Smooth muscle cell (in vitro differentiated cells): Measurements from ENCODE around the gene TVP23A. TPM values are rescaled to one million over a fixed set of nuclear protein-coding genes. Genes with fewer than 3 reads are reported as not detected.

Source experiments
- DNase-seq: peaks from one replicate; lab custom pipeline; 2025; ENCODE audit not compliant: unreplicated experiment; lab: John Stamatoyannopoulos, UW
- H2AFZ ChIP-seq: fragments of 200-600 bp; sonication (generic); 2 replicates; pipeline ENCODE4 v1.6.0; 2016; ENCODE audit warnings: antibody characterized with exemption, low read depth, mild to moderate bottlenecking
- H3F3A ChIP-seq: fragments of 200-600 bp; sonication (generic); 2 replicates; pipeline ENCODE4 v1.6.0; 2017; ENCODE audit warnings: antibody characterized with exemption, low read depth
- H3K27ac ChIP-seq: fragments of 200-600 bp; sonication (generic); 2 replicates; pipeline ENCODE4 v1.5.1; 2016; ENCODE audit warnings: low read depth, mild to moderate bottlenecking
- H3K27me3 ChIP-seq: fragments of 200-600 bp; sonication (generic); 2 replicates; pipeline ENCODE4 v1.6.1; 2016; ENCODE audit warnings: low read depth, mild to moderate bottlenecking
- H3K36me3 ChIP-seq: fragments of 200-600 bp; sonication (generic); 2 replicates; pipeline ENCODE4 v1.5.1; 2016; ENCODE audit warnings: low read depth
- H3K4me1 ChIP-seq: fragments of 200-600 bp; sonication (generic); 2 replicates; pipeline ENCODE4 v1.5.1; 2016; ENCODE audit warnings: low read depth
- H3K4me2 ChIP-seq: fragments of 200-600 bp; sonication (generic); 2 replicates; pipeline ENCODE4 v1.6.0; 2016; ENCODE audit warnings: mild to moderate bottlenecking
- H3K4me3 ChIP-seq: fragments of 200-600 bp; sonication (generic); 2 replicates; pipeline ENCODE4 v1.5.1; 2016; ENCODE audit warnings: mild to moderate bottlenecking
- H3K79me2 ChIP-seq: fragments of 200-600 bp; sonication (generic); 2 replicates; pipeline ENCODE4 v1.6.0; 2016; ENCODE audit warnings: low read depth, mild to moderate bottlenecking
- H3K9ac ChIP-seq: fragments of 200-600 bp; sonication (generic); 2 replicates; pipeline ENCODE4 v1.6.0; 2016; ENCODE audit warnings: low read depth
- H3K9me3 ChIP-seq: fragments of 200-600 bp; sonication (generic); replicated peaks from 2 replicates; pipeline ENCODE4 v1.5.1; 2016; ENCODE audit warnings: low read depth
- H4K20me1 ChIP-seq: fragments of 200-600 bp; sonication (generic); 2 replicates; pipeline ENCODE4 v1.6.0; 2016; ENCODE audit warnings: low read depth
- CTCF ChIP-seq: fragments of 200-600 bp; sonication (generic); IDR thresholded peaks from 2 replicates; pipeline ENCODE4 v1.5.1; 2017; ENCODE audit warnings: borderline replicate concordance, mild to moderate bottlenecking, antibody characterized with exemption; ENCODE audit not compliant: insufficient read depth, poor library complexity, severe bottlenecking
- WGBS: methylation state at CpG from one replicate; pipeline ENCODE4 v1.1.7; 2016; ENCODE audit warnings: low lambda C conversion rate; 5-methylcytosine and 5-hydroxymethylcytosine counted together
- polyA plus RNA-seq: library from polyadenylated mRNA; unstranded; fragments of >200 nt; fragmentation: Nextera tagmentation; extraction: Ambion mirVana; gene quantifications from 2 replicates; pipeline ENCODE4 v1.2.1, GENCODE V29; 2016
- total RNA-seq: library from RNA; depleted of rRNA; stranded (reverse); fragments of >200 nt; gene quantifications from 2 replicates; pipeline ENCODE4 v1.2.3, GENCODE V29; 2014

The TVP23A gene
- total and polyA plus RNA-seq, 2 experiments from 2014 or later, result 0.13 to 0.45 TPM

GRCh38 chr16:10820546-10820945 lies 2.0 kb upstream of the TVP23A start:
- WGBS, result 60% methylated on average over 1 of the region's 1 CpG

GRCh38 chr16:10817514-10817913 lies 1.1 kb downstream of the TVP23A start:
- no peak overlapping the region for H3K4me3 ChIP-seq
- no peak for DNase-seq
- no peaks in the 10 kb centered on the region for H3F3A ChIP-seq
- no peaks in the 10 kb centered on the region for H3K36me3 ChIP-seq
- H3K4me1 ChIP-seq, result no peaks in the 10 kb centered on the region
- no peaks in the 10 kb centered on the region for H3K79me2 ChIP-seq
- H3K27ac ChIP-seq, result no peak overlapping the region
- H4K20me1 ChIP-seq, result no peaks in the 10 kb centered on the region
- H2AFZ ChIP-seq, result no peak overlapping the region
- no peak overlapping the region for H3K9ac ChIP-seq
- TF ChIP-seq CTCF, result no peak
- no peaks in the 10 kb centered on the region for H3K9me3 ChIP-seq
- 95% methylated on average over 1 of the region's 1 CpG for WGBS
- no peak overlapping the region for H3K4me2 ChIP-seq
- peaks cover 4% of the 10 kb centered on the region for H3K27me3 ChIP-seq

More at GRCh38 chr16:10820546-10820945, 2.0 kb upstream of the TVP23A start:
- no peak for TF ChIP-seq CTCF
- H3K9ac ChIP-seq, result no peak overlapping the region
- H3K4me2 ChIP-seq, result no peak overlapping the region
- no peaks in the 10 kb centered on the region for H3K4me1 ChIP-seq
- DNase-seq, result no peak
- peaks cover 4% of the 10 kb centered on the region for H3K27me3 ChIP-seq
- no peak overlapping the region for H3K27ac ChIP-seq
- H4K20me1 ChIP-seq, result no peaks in the 10 kb centered on the region
- H3K9me3 ChIP-seq, result no peaks in the 10 kb centered on the region
- no peaks in the 10 kb centered on the region for H3K79me2 ChIP-seq
- H2AFZ ChIP-seq, result no peak overlapping the region
- no peaks in the 10 kb centered on the region for H3F3A ChIP-seq
- no peak overlapping the region for H3K4me3 ChIP-seq
- H3K36me3 ChIP-seq, result no peaks in the 10 kb centered on the region

- H3K4me2 ChIP-seq, result no peak overlapping the region
- H3K27me3 ChIP-seq, result peaks cover 4% of the 10 kb centered on the region
- H4K20me1 ChIP-seq, result no peaks in the 10 kb centered on the region
- no peaks in the 10 kb centered on the region for H3K79me2 ChIP-seq
- no peak for TF ChIP-seq CTCF
- H3F3A ChIP-seq, result no peaks in the 10 kb centered on the region
- no peak for DNase-seq
- H3K9ac ChIP-seq, result no peak overlapping the region
- H3K4me1 ChIP-seq, result no peaks in the 10 kb centered on the region
- no peak overlapping the region for H3K27ac ChIP-seq
- WGBS, result 91% methylated on average over 4 of the region's 4 CpGs
- no peak overlapping the region for H2AFZ ChIP-seq
- no peaks in the 10 kb centered on the region for H3K36me3 ChIP-seq
- no peaks in the 10 kb centered on the region for H3K9me3 ChIP-seq
- H3K4me3 ChIP-seq, result no peak overlapping the region
These were observed 5.5 kb downstream of the TVP23A start for GRCh38 chr16:10813099-10813455.

- Histone ChIP-seq H4K20me1 (no peaks in the 10 kb centered on the region), H3K79me2 (no peaks in the 10 kb centered on the region), H3K4me2 (no peak overlapping the region), H3K27me3 (no peaks in the 10 kb centered on the region), H3K4me3 (no peak overlapping the region), H3K9ac (no peak overlapping the region), H3K4me1 (no peaks in the 10 kb centered on the region), H3F3A (no peaks in the 10 kb centered on the region), H3K36me3 (no peaks in the 10 kb centered on the region), H3K9me3 (no peaks in the 10 kb centered on the region), H3K27ac (no peak overlapping the region), H2AFZ (no peak overlapping the region)
- 85% methylated on average over 6 of the region's 6 CpGs for WGBS
- no peak for DNase-seq
- TF ChIP-seq CTCF, result no peak
These were observed 6.1 kb downstream of the TVP23A start for GRCh38 chr16:10812312-10813098.
